Stimulated activated CD8-positive, alpha-beta memory T cell treated with anti-CD3 and anti-CD28 coated beads, Interleukin-7, amount 100 ng/mL, for 48 hours (primary cell): ENCODE results near the gene BCL7B.
A peak's percentile ranks its signal among the peaks of the same experiment; 100 is the strongest.
"Not testable (repeated sequence)": the region's sequence is repeated elsewhere in the genome, so short reads cannot be mapped to it uniquely, and the experiment has no call there.

ENCODE experiments used
- DNase-seq, 2 donors: peaks; one replicate each; pipeline ENCODE4 v3.0.0-alpha.2; 2020; ENCODE audit warnings: low read depth in 1 of 2; ENCODE audit errors: extremely low read depth in 1 of 2

BCL7B gene

DNA sequence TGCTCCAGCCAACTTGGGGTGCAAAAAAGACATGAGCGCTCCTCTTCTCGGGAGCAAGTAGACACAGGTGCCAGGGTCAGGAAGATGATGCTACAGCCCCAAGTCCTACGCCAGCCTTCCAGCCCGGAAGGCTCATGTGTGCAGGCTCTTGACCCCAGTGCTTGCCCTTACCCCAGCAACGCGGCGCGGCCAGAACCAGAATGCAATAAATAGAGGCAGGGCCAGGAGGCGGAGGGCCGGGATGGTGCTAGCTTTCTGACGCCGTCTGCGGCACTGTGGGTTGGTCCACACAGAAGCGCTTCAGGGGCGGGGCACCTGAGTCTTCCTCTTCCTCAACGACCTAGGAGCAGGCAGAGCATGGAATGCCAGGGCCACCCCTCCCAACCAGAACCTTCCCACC is 20.4 kb downstream of the BCL7B start:
- DNase-seq, result no peak

GRCh38 chr7:73536479-73536878 is 21.0 kb downstream of the BCL7B start:
- DNase-seq, result no peak

GRCh38 chr7:73535918-73536317 is 21.6 kb downstream of the BCL7B start:
- DNase-seq, result not testable (repeated sequence)

- no peak for DNase-seq
Measured at GRCh38 chr7:73533742-73534141, 23.7 kb downstream of the BCL7B start.

GRCh38 chr7:73532224-73532623 is 25.3 kb downstream of the BCL7B start:
- DNase-seq, result no peak

DNA sequence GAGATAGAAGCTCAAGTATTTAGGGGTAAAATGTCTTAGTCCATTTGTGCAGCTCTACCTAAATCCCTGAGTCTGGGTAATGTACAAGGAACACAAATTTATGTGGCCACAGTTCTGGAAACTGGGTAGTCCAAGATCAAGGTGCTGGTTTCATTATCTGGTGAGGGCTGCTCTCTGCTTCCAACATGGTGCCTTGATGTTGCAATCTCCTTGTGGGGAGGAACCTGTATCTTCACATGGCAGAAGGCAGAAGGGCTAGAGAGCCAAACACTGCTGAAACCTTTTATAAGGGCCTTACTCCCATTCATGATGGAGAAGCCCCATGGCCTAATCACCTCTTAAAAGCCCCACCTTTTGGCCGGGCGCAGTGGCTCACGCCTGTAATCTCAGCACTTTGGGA is 26.7 kb downstream of the BCL7B start:
- DNase-seq, result no peak

DNA sequence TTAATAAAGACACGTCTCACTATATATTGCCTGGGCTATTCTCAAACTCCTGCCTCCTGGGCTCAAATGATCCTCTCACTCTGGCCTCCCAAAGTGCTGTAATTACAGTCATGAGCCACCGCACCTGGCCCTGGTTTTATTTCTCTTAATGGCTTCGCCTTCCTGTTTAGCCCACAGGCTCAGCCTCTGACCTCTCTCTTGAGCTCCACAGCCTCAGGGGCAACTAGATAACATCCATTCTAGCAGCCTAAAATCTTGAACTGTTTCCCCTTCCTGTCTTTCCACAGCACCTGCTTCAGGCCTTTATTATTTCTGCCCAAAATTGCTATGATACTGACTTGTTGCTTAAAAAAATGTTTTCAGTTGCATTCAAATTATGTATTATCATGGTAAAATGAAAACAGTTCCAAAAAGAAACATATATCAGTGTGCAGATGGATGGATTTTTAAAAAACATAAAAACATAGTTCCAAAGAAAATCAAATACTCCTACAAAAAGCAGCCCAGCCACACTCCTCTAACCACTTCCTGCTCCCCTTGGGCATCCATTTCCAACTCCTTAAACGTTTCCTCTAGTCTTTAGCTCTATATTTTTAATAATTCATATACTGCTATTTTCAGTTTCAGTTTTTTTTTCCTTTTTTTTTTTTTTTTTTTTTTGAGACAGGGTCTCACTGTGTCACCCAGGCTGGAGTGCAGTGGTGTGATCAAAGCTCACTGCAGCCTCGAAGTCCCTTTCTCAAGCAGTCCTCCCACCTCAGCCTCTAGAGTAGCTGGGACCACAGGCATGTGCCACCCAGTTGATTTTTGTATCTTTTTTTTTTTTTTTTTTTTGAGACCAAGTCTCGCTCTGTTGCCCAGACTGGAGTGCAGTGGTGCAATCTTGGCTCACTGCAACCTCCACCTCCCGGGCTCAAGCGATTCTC is 30.3 kb downstream of the BCL7B start:
- DNase-seq, result no peak

DNA sequence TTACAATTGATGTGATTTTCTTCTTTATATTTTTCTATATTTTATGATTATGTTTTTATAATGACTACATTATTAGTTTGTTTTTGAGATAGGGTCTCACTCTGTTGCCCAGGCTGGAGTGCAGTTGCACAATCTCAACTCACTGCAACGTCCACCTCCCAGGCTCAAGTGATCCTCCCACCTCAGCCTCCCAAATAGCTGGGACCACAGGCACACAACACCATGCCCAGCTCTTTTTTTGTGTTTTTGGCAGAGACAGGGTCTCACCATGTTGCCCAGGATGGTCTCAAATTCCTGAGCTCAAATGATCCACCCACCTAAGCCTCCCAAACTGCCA is 31.4 kb downstream of the BCL7B start:
- not testable (repeated sequence) for DNase-seq

- DNase-seq, result peak; percentile 95 to 97
Measured at GRCh38 chr7:73522105-73522872, 35.2 kb downstream of the BCL7B start, which contains the start of gene BAZ1B. Gene BAZ1B (minus strand): TSS chr7:73522293. CDS start chr7:73521933, 360 bp downstream.

GRCh38 chr7:73521636-73522104 is 35.8 kb downstream of the BCL7B start:
- peak in 1 of 2 donors; percentile 12 for DNase-seq

- no peak for DNase-seq
Measured at GRCh38 chr7:73520673-73521635, 36.5 kb downstream of the BCL7B start.

- no peak for DNase-seq
Measured at GRCh38 chr7:73519867-73520672, 37.4 kb downstream of the BCL7B start.

DNA sequence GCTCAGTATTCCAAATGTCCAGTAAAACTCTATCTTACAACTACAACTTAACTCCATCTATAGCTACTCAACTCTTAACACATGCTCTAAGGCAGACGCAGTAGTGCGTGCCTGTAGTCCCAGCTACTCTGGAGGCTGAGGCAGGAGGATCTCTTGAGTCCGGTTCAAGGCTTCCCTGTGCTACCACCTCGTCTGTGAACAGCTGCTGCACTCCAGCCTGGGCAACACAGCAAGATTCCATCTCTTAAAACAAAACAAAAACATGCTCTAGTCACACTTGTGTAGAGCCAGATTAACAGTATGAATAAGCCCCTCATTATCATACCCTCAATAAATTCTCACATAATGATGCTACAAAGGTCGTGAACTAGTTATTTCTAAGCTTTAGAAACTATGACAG is 39.0 kb downstream of the BCL7B start:
- no peak for DNase-seq

DNA sequence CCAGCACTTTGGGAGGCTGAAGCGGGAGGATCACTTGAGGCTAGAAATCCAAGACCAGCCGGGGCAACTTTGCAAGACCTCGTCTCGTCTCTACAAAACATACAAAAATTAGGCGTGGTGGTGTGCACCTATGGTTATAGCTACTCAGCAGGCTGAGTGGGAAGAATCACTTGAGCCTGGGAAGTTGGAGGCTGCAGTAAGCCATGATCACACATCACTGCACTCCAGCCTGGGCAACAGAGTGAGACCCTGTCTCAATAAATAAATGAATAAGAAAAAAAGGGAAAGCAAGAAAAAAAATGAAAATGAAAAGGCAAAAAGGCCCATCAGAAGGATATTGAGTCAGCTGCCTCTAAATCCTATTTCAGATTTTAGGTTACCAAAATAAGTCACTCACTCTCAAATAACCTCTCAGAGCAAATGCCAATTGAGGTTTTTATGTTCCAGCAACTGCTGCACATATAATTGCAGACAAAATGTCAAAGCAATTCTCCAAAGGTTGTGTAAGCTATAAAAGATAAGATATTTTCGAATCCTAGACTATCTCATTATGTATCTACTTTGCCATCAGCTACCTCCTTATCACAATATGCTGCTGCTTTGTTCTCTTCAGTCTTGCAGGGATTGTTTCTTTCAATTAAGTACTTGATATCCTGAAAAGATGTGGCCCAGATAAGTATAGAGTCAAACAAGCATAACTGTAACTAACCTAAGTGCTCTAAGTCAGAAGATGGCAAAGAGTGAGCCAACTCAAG is 40.1 kb downstream of the BCL7B start:
- no peak for DNase-seq

- no peak for DNase-seq
Measured at GRCh38 chr7:73515178-73515577, 42.3 kb downstream of the BCL7B start.

- DNase-seq, result no peak
Measured at GRCh38 chr7:73512018-73512780, 45.3 kb downstream of the BCL7B start.

GRCh38 chr7:73509463-73509862 is 48.0 kb downstream of the BCL7B start:
- DNase-seq, result no peak

GRCh38 chr7:73507556-73507955 is 49.9 kb downstream of the BCL7B start:
- no peak for DNase-seq
